Inflammatory macrophage treated with lipopolysaccharide for 4 hours (primary cell): ENCODE results near the gene NR2E3.
"Not testable (repeated sequence)": the region's sequence is repeated elsewhere in the genome, so short reads cannot be mapped to it uniquely, and the experiment has no call there.

Experiments
- DNase-seq: peaks from one replicate; pipeline ENCODE4 v3.0.0-alpha.2; 2020

Gene NR2E3

DNA sequence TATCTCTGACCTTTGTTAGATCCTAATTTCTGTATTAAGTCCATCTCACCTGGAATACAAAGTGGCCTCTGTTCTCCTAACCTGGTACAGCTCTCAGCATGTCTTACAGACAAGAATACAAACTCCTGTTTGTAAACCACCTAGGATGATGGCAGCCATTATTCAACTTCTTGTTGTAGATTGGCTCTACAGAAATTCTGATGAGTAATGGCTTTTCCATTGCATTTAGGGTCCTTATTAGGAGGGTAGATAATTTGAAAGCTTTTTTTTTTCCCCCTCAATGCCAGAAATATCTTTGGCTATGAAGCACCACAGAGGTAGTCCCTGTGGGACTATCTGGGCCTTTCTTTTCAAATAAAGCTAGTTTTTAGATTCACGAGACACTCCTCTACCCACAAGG is 9.8 kb downstream of the NR2E3 start:
- no peak for DNase-seq

DNA sequence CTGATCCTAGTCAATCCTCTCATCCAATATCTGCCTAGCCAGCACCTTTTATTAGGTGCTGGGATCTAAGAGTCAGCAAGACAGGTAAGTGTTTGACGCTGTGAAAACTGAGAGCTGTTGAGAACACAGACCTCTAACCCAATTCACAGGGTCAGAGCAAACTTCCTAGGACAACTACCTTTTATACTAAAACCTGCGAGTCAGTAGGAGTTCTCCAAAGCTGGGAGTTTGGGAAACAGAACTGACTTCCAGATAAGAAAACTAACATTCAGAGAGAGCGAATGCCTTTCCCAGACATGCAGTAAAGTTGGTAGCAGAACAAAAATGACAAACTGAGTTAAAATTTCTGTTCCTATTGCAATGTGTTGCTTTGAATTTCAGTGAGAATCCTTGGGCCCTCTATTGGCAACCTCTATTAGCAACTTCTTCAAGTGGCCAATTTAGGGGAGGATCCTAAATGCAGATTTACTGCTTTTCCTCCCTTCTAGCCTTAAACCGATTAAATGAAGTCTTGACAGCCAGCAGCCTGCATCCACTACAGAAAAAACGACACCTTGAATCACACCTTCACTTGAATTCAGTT is 11.3 kb downstream of the NR2E3 start:
- no peak for DNase-seq

DNA sequence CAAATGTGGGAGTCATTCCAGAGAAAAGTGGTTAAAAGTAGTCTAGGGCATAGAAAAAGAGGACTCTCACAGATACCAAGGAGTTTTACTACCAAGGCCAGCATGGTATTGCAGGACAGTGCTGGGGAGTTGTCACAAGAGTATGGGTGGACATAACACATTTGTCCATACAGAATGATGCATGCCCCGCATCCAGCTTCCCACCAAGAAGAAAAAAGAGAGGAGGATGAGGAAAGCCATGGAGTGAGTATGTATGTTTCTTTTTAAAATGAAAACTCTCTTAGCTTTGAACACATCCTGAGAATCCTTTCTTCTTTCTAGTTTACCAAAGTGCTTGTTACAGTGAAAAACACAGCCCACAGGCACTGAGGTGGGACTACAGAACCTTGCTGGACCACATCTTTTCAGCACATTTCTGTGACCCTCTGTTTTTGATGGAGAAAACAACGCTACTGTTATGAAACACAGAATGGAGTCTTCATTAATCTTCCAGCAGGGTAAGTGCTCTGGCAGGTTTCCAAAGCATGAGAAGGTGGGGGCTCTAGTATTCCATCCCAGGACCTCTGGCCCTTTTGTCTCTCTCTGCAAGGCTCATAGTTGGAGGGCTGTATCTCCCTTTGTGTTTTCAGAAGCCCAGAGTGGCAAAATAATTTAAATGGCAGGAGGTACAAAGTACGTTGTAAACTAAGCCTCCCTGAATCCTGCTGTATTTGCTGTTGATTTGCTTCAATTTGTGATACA is 12.7 kb downstream of the NR2E3 start:
- no peak for DNase-seq

DNA sequence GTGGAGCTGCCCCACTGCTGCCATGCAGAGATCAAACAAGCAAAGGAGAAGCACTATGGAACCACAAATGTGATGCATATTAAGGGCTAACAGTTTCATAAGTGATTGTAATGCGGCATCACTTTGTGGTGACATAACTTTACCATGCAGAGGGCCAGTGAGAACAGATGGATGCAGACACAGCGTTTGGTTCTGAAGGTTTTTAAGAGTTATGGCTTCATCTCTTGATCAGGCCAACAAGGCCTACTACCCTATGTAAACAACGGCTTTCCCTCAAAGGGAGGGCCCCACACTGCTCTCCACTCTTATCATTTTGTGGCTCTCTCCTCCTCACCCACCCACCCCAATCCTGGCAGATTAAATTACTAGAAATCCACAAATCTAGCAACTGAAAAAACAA is 13.4 kb downstream of the NR2E3 start:
- DNase-seq = no peak

DNA sequence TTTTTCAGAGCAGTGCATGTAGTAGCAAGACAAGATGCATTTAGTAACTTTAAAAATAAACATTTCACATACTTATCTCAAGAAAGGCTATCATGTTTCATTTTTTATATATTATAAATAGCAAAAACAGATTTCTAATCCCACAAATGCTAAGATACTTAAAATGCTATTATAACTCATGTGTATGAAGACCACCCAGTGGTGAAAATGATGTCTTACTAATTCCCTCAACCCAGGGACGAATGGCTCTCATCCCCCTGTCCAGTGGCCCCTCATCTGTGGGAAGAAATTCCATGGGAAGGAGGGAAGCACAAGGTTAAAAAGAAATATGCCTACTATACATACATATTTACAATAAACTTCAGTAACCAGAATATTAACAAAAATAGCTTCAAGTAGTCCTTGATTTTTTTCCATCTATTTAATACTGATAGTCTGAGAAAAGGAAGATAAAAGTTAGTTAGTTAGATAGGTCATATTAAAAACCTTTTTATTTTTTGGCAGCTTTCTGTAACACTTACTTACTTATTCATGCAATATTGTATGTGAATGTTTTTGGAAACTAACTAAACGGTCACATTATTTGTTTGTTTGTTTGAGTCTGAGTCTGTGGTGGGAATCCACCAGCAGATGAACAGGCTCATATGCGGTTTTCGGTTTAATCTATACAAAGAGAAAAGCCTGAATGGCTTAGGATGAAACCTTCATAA is 14.8 kb downstream of the NR2E3 start:
- DNase-seq = no peak

DNA sequence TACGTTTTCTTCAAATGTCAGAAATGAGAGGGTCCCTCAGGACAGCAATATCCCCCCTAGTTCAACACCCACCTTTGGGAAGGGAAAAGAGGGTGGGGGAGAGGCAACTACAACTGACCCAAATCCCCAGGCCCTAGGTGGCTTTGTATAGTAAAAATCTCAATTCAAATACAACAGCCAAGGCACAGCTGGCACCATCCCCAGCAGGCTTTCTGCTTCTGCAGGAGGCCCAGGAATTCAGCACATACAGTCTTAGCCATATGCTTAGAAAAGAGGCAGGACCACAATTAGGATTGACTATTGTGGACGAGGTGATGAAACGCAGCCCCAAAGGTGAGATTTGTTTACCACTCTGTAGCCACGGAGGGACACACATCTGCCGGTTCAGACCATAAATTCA is 15.8 kb downstream of the NR2E3 start:
- no peak for DNase-seq

DNA sequence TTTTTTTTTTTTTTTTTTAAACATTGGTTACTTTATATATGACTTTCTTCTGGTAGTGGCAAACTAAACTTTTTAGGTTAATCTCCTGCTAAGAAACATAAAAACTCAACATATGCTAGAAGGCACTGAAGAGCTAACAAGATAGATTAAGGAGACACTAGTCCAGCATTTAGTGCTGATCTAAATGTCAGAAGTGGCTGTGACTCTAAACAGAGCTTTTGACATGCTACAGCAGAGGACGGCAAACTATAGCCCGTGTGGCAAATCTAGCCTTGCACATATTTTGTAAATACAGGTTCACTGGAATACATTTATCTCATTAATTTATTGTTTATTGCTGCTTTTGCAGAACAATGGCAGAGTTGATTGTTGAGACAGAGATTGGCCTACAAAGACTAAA is 20.6 kb downstream of the NR2E3 start:
- DNase-seq = no peak

DNA sequence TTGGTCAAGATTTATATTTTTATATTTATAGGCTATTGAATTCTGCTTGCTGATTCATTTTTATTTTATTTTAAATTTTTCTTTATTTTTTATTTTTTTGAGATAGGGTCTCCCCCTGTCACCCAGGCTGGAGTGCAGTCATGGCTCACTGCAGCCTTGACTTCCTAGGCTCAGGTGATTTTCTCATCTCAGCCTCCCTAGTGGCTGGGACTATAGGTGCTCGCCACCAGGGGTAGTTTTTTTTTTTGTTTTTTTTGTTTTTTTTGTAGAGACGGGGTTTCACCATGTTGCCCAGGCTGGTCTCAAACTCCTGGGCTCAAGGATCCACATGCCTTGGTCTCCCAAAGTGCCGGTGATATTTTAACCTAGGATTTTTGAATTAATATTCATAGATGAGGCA is 31.2 kb downstream of the NR2E3 start:
- DNase-seq = no peak

DNA sequence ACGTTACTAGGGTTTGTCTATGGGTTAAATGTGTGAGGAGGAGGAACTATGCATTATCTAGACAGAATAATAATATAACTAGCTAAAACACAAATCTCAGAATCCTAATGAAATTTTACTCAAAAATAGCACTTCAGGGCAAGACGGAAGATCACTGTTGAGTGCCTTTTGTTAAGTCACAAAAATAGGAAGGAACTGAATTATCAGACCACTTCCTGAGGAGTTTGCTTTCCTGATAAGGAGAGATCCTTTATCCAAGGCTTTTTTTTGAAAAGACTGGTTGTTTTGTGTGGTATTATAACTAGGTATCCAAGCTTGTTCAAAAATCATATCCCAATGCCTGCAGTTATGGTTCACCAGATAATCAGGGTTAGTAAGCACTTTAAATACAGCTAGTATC is 34.6 kb downstream of the NR2E3 start:
- DNase-seq = no peak

DNA sequence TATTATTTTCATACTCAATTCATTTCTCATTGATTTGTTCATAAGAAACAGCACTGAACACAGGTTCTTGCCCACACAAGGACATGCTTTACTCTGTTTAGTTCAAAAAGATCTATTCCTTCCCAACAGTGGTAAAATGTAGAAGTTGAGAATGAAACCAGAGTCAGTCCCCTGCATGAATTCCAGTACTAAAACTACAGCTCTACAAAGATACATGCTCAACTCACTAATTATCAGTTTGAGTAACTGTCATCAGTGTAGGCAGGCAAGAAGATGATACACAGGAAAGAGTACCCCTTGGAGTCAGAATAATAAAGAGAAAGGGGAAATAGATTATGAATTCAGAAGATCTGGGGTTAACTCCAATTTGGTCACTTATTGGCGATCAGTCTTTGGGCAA is 43.2 kb downstream of the NR2E3 start:
- DNase-seq = no peak

DNA sequence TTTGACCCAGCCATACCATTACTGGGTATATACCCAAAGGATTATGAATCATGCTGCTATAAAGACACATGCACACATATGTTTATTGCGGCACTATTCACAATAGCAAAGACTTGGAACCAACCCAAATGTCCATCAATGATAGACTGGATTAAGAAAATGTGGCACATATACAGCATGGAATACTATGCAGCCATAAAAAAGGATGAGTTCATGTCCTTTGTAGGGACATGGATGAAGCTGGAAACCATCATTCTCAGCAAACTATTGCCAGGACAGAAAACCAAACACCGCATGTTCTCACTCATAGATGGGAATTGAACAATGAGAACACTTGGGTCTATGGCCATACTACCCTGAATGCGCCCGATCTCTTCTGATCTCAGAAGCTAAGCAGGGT is 47.9 kb downstream of the NR2E3 start:
- DNase-seq = not testable (repeated sequence)
